K562 (cell line): Measurements from ENCODE around the gene MRGPRF. TPM values are rescaled to one million over a fixed set of nuclear protein-coding genes. Genes with fewer than 3 reads are reported as not detected.

Experiments
- ATAC-seq: fragments of 200-7000 bp; cut with Tn5 transposase; 3 replicates; pipeline ENCODE4 v1.9.1; 2020; ENCODE audit warnings: moderate library complexity
- BruUV-seq: library from RNA; stranded (reverse); fragments of 400-500 nt; replicated peaks from 2 replicates; lab custom pipeline; 2021; lab: Mats Ljungman, UMichigan
- CTCF ChIA-PET: fragments of 300-600 bp; formaldehyde crosslinking; extraction: SDS; loops from one replicate; lab custom pipeline; 2021; ENCODE audit warnings: low intra/inter-chr PET ratio; lab: Yijun Ruan, JAX
- POLR2A ChIA-PET: fragments of 300-600, 350-650 bp; sonication (Branson Sonifier 250); formaldehyde crosslinking; extraction: SDS; loops from one replicate; lab custom pipeline; 2021; ENCODE audit warnings: antibody characterized with exemption, inconsistent platforms; lab: Yijun Ruan, JAX
- DNase-seq, 4 experiments: peaks; one replicate each; pipeline versions ENCODE4 v3.0.0 to v3.0.0-alpha.2; 2011 to 2018; ENCODE audit warnings: low spot score in 3 of 4, mixed read lengths in 3 of 4; ENCODE audit errors: extremely low read depth in 1 of 4
- FAIRE-seq: peaks from 2 replicates; lab custom pipeline; 2011; peaks lifted over from hg19 to GRCh38; lab: Jason Lieb, UNC
- H2AFZ ChIP-seq: 2 replicates; pipeline ENCODE4 v1.6.0; 2011; ENCODE audit warnings: low read depth, low read length, control low read depth, inconsistent platforms
- H3K27ac ChIP-seq: fragments of 200-600 bp; 3 replicates; pipeline ENCODE4 v1.8.0; 2011; ENCODE audit warnings: low read depth, mild to moderate bottlenecking, control low read depth, inconsistent platforms, low read length, moderate library complexity, mixed read lengths; ENCODE audit errors: extremely low read depth
- H3K27me3 ChIP-seq, 2 experiments: fragments of 300-600 bp in 1 of 2; 2 replicates in 1 of 2; 3 replicates in 1 of 2; pipeline versions ENCODE4 v1.6.0 to v1.8.0; 2011; ENCODE audit warnings: inconsistent platforms in 2 of 2, low read length in 2 of 2, mild to moderate bottlenecking in 1 of 2, mixed read lengths in 1 of 2, moderate library complexity in 1 of 2; ENCODE audit not compliant: control insufficient read depth in 2 of 2, insufficient read depth in 2 of 2
- H3K36me3 ChIP-seq: fragments of 300-600 bp; 3 replicates; pipeline ENCODE4 v1.8.0; 2011; ENCODE audit warnings: mild to moderate bottlenecking, low read length, inconsistent platforms; ENCODE audit not compliant: control insufficient read depth, insufficient read depth
- H3K4me1 ChIP-seq, 2 experiments: fragments of 200-600 bp in 1 of 2; replicated peaks in 1 of 2; 2 replicates in 1 of 2; 3 replicates in 1 of 2; pipeline versions ENCODE4 v1.5.1 to v1.8.0; 2011; ENCODE audit warnings: inconsistent platforms in 2 of 2, low read length in 2 of 2, mild to moderate bottlenecking in 1 of 2, mixed read lengths in 1 of 2, moderate library complexity in 1 of 2; ENCODE audit not compliant: control insufficient read depth in 2 of 2, insufficient read depth in 2 of 2
- H3K4me2 ChIP-seq: 2 replicates; pipeline ENCODE4 v1.6.1; 2011; ENCODE audit warnings: low read length, control low read depth, inconsistent platforms, mixed read lengths; ENCODE audit not compliant: insufficient read depth
- H3K4me3 ChIP-seq: fragments of 200-600 bp; sonication (generic), shearing (Covaris generic); 2 replicates; pipeline ENCODE4 v1.5.1; 2016; ENCODE audit warnings: control low read depth, inconsistent platforms
- H3K79me2 ChIP-seq: fragments of 200-600 bp; 3 replicates; pipeline ENCODE4 v1.8.0; 2011; ENCODE audit warnings: low read length, inconsistent platforms; ENCODE audit not compliant: control insufficient read depth, insufficient read depth
- H3K9ac ChIP-seq, 2 experiments: 2 replicates each; pipeline versions ENCODE4 v1.6.0 to v1.6.1; 2011; ENCODE audit warnings: low read depth in 2 of 2, low read length in 2 of 2, control low read depth in 1 of 2, inconsistent platforms in 1 of 2, mild to moderate bottlenecking in 1 of 2, mixed read lengths in 1 of 2; ENCODE audit not compliant: insufficient read depth in 1 of 2
- H3K9me1 ChIP-seq: one replicate; pipeline ENCODE4 v1.6.0; 2011; ENCODE audit warnings: inconsistent platforms, mild to moderate bottlenecking, low read length, moderate library complexity; ENCODE audit not compliant: control insufficient read depth, insufficient read depth
- H3K9me3 ChIP-seq: replicated peaks from 2 replicates; pipeline ENCODE4 v1.5.1; 2011; ENCODE audit warnings: low read depth, low read length, inconsistent platforms; ENCODE audit not compliant: control insufficient read depth, insufficient read depth
- H4K20me1 ChIP-seq: replicated peaks from 2 replicates; pipeline ENCODE4 v1.6.1; 2011; ENCODE audit warnings: low read length, inconsistent platforms, mixed read lengths; ENCODE audit not compliant: control insufficient read depth, insufficient read depth
- PHB ChIP-seq: fragments of 250-450 bp; sonication (Bioruptor Pico); IDR thresholded peaks from 2 replicates; pipeline ENCODE4 v1.5.0; 2021
- RREB1 ChIP-seq: fragments of 250-450 bp; sonication (Bioruptor Pico); IDR thresholded peaks from 2 replicates; pipeline ENCODE4 v1.4.0; 2020
- ZBTB17 ChIP-seq: fragments of 450-650 bp; formaldehyde crosslinking; IDR thresholded peaks from 2 replicates; pipeline ENCODE4 v1.4.0; 2020; ENCODE audit warnings: mild to moderate bottlenecking
- ZNF184 ChIP-seq: sonication (generic); formaldehyde crosslinking; IDR thresholded peaks from 2 replicates; pipeline ENCODE4 v1.5.0; 2020; ENCODE audit warnings: missing genetic modification reagents
- ZNF592 ChIP-seq: fragments of 450-650 bp; IDR thresholded peaks from 2 replicates; pipeline ENCODE4 v1.6.1; 2017; ENCODE audit warnings: antibody characterized with exemption, mild to moderate bottlenecking
- ZSCAN29 ChIP-seq: fragments of 450-650 bp; IDR thresholded peaks from 2 replicates; pipeline ENCODE4 v1.6.1; 2017
- WGBS: fragments of 100-300 bp; shearing (Covaris generic); methylation state at CpG from one replicate; pipeline ENCODE4 v1.1.6; 2016; ENCODE audit warnings: low coverage, mixed read lengths; ENCODE audit not compliant: insufficient coverage; ENCODE audit errors: missing lambda C conversion rate; 5-methylcytosine and 5-hydroxymethylcytosine counted together
- in situ Hi-C: fragments of 300-500 bp; cut with MboI; formaldehyde crosslinking; loops from 4 replicates; pipeline ENCODE4 v1.15.0; 2018; ENCODE audit warnings: inconsistent platforms, mixed read lengths
- intact Hi-C: fragments of 100-400 bp; cut with micrococcal nuclease; formaldehyde crosslinking; loops from 2 replicates; pipeline ENCODE4 v1.14.2; 2022
- polyA plus RNA-seq, 8 experiments: library from polyadenylated mRNA; depleted of rRNA in 4 of 8; stranded (reverse) in 5 of 8; unstranded in 3 of 8; fragments of >200 nt; fragmentation: Nextera tagmentation in 2 of 8; fragmentation: Illumina TruSeq in 1 of 8; extraction: Ambion mirVana in 2 of 8; extraction: Trizol in 1 of 8; gene quantifications; 2 replicates each; pipeline versions ENCODE4 v1.2.1 to v1.2.3, GENCODE V29; 2011 to 2014; ENCODE audit warnings: inconsistent platforms in 1 of 8, missing spikeins in 1 of 8
- total RNA-seq, 7 experiments: library from RNA; depleted of rRNA in 6 of 7; stranded (reverse); fragments of >200 nt in 6 of 7; fragmentation: Illumina TruSeq in 2 of 7; extraction: Trizol in 2 of 7; gene quantifications; 2 replicates each; pipeline versions ENCODE4 v1.2.1 to v1.2.3, GENCODE V29; 2011 to 2021; ENCODE audit warnings: low replicate concordance in 1 of 7

Gene MRGPRF
- total and polyA plus RNA-seq, 9 of the 15 experiments (the other 6 are each of a cell fraction or from before 2014, with no cell fraction given): not detected

- BruUV-seq: no TSS peak
- H4K20me1 ChIP-seq: no peaks in the 10 kb centered on the region
- DNase-seq: no peak
- no peak overlapping the region for H3K4me3 ChIP-seq
- ATAC-seq: peak; percentile 49
- 0 out of 2 replicates have a peak, but pooled peaks cover 2% of the 10 kb centered on the region for H3K9me3 ChIP-seq
- peak overlapping the region in 1 of 2 experiments; percentile 43; a peak in 2 of 4 replicates for H3K9ac ChIP-seq
- FAIRE-seq: no peak
- ChIA-PET CTCF (interaction anchor here (0.6 kb wide), 1 partner anchor 448 kb away, joined by 4 read pairs; no protein-coding TSS in a partner anchor), POLR2A (interaction anchor here (0.5 to 0.8 kb wide), 3 partner anchors 14 to 1333 kb away, joined by 3 to 4 read pairs (median 3); no protein-coding TSS in a partner anchor)
- 0 out of 2 replicates have a peak, but pooled peaks have one; percentile 76 for TF ChIP-seq ZBTB17 (CRISPR knock-in tag)
- no peak for TF ChIP-seq RREB1 (CRISPR knock-in tag)
- TF ChIP-seq PHB (CRISPR knock-in tag): no peak
- TF ChIP-seq ZSCAN29: no peak
- TF ChIP-seq ZNF184 (CRISPR knock-in tag): no peak
- no peak for TF ChIP-seq ZNF592
- in situ Hi-C loops (no loop called here), intact Hi-C loops (no loop called here)
- no peak overlapping the region for H3K4me2 ChIP-seq
- no peaks in the 10 kb centered on the region for H3K79me2 ChIP-seq
- H3K4me1 ChIP-seq: peaks cover 5 to 11% of the 10 kb centered on the region in 2 experiments; a peak in 2 of 5 replicates
- H3K9me1 ChIP-seq: no peaks in the 10 kb centered on the region
- H3K27ac ChIP-seq: no peak overlapping the region
- H2AFZ ChIP-seq: no peak overlapping the region
- WGBS: 6% methylated on average over 33 of the region's 33 CpGs
- no peaks in the 10 kb centered on the region for H3K36me3 ChIP-seq
- H3K27me3 ChIP-seq: peaks cover 25 to 36% of the 10 kb centered on the region in 2 experiments
Measured at GRCh38 chr11:68979931-68980775, 32.9 kb downstream of the MRGPRF start.
